Loucy (cell line): ENCODE results near the gene IQCE.

Experiments
- EZH2phosphoT487 ChIP-seq: fragments of 200-600 bp; IDR thresholded peaks from 2 replicates; pipeline ENCODE4 v1.6.1; 2018; ENCODE audit warnings: antibody characterized with exemption, mild to moderate bottlenecking, moderate library complexity, borderline replicate concordance
- TF ChIP-seq, protein P1 (sequence below): fragments of 200-600 bp; sonication (generic); conservative IDR thresholded peaks from 2 replicates; pipeline ENCODE4 v1.5.1; 2014; ENCODE audit warnings: mild to moderate bottlenecking, antibody characterized with exemption, low read length

DNA sequence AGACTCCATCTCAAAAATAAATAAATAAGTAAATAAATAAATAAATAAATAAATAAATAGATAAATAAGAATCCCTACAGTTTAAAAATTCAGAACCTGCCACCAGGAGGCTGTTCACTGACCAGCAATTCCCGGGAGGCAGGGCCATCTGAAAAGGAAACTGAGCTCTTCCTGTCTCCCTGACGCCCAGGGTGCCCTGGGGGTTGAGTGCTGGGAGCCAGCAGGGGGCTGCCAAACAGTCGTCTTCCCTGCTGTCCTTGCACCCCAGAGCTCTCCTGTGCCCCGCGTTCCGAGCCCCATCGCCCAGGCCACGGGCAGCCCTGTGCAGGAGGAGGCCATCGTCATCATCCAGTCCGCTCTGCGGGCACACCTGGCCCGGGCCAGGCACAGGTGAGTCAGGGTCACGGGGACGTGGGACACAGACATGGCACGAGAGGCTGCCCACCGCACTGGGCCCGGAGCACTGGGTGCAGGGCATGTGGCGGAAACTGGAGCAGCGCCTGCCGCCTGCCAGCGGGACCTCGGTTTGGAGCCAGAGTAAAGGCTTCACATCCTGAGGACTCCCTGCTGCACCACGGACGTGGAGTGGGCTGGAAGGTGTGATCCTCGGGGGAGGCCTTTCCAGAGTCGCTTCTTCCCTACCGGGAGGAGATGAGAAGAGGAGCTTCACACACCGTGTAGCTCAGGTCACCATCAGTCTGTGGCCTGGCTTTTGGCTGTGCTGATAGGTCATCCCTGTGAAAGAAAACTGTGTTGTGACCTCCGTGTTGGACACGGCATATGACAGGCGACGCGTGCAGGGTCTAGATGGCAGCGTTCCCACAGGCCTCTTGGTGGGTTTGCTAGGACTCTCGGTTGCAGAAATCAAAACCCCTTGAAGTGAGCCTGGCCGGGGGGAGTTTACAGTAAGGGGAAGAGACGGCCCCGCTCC lies 47.1 kb downstream of the IQCE start:
- TF ChIP-seq, protein P1, sequence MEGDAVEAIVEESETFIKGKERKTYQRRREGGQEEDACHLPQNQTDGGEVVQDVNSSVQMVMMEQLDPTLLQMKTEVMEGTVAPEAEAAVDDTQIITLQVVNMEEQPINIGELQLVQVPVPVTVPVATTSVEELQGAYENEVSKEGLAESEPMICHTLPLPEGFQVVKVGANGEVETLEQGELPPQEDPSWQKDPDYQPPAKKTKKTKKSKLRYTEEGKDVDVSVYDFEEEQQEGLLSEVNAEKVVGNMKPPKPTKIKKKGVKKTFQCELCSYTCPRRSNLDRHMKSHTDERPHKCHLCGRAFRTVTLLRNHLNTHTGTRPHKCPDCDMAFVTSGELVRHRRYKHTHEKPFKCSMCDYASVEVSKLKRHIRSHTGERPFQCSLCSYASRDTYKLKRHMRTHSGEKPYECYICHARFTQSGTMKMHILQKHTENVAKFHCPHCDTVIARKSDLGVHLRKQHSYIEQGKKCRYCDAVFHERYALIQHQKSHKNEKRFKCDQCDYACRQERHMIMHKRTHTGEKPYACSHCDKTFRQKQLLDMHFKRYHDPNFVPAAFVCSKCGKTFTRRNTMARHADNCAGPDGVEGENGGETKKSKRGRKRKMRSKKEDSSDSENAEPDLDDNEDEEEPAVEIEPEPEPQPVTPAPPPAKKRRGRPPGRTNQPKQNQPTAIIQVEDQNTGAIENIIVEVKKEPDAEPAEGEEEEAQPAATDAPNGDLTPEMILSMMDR = no peak
- TF ChIP-seq EZH2phosphoT487 = no peak
